ENCODE measurements around the gene FRZB.

- TF ChIP-seq CTCF (IDR thresholded peaks at IDR 0.05) (no peak), POLR2A (IDR thresholded peaks at IDR 0.05) (no peak)
Measured at GRCh38 chr2:182898718-182899117, 32.3 kb upstream of the FRZB start.

Measured in thyroid gland (tissue), 4 donors.